T-helper 2 cell treated with Interferon-gamma antibody and Interleukin-4, amounts not matched to agents 100 ng/mL and 5 ng/mL, for 36 hours (primary cell): ENCODE data around the gene CANT1. TPM values are rescaled to one million over a fixed set of nuclear protein-coding genes. Genes with fewer than 3 reads are reported as not detected.

Experiments used
- intact Hi-C: fragments of 100-400 bp; cut with micrococcal nuclease; formaldehyde crosslinking; loops from one replicate; pipeline ENCODE4 v1.15.1; 2023
- total RNA-seq: library from RNA; stranded (reverse); gene quantifications from 2 replicates; pipeline ENCODE4 v1.2.3, GENCODE V29; 2022

The CANT1 gene
- total RNA-seq, 1 donor from 2014 or later, result 69.5 TPM

GRCh38 chr17:79010304-79010646 is 711 bp upstream of the CANT1 start:
- intact Hi-C loops, result no loop called here

- intact Hi-C loops, result loop anchor here (1.0 kb wide), 1 partner anchor 66 kb away; no protein-coding TSS in a partner anchor
These were observed 737 bp downstream of the CANT1 start for GRCh38 chr17:79008666-79009387.

- intact Hi-C loops, result no loop called here
These were observed 1.8 kb downstream of the CANT1 start for GRCh38 chr17:79007504-79008381.

- intact Hi-C loops, result no loop called here
These were observed 2.6 kb downstream of the CANT1 start for GRCh38 chr17:79006794-79007503.

GRCh38 chr17:79006046-79006445 is 3.5 kb downstream of the CANT1 start:
- intact Hi-C loops, result no loop called here

- intact Hi-C loops, result no loop called here
These were observed 4.3 kb downstream of the CANT1 start for GRCh38 chr17:79005063-79005861.

GRCh38 chr17:79003661-79004411 is 5.7 kb downstream of the CANT1 start:
- intact Hi-C loops, result no loop called here

GRCh38 chr17:79002796-79003593 is 6.6 kb downstream of the CANT1 start:
- intact Hi-C loops, result no loop called here

GRCh38 chr17:79002291-79002690 is 7.3 kb downstream of the CANT1 start:
- intact Hi-C loops, result no loop called here

GRCh38 chr17:79001190-79002020 is 8.2 kb downstream of the CANT1 start:
- intact Hi-C loops, result no loop called here

- intact Hi-C loops, result no loop called here
These were observed 9.0 kb downstream of the CANT1 start for GRCh38 chr17:79000396-79001189.

GRCh38 chr17:78999947-79000395 is 9.6 kb downstream of the CANT1 start:
- intact Hi-C loops, result no loop called here

GRCh38 chr17:78999056-78999768 is 10.4 kb downstream of the CANT1 start:
- intact Hi-C loops, result no loop called here

GRCh38 chr17:78998311-78999055 is 11.1 kb downstream of the CANT1 start:
- intact Hi-C loops, result no loop called here

GRCh38 chr17:78997881-78998280 is 11.7 kb downstream of the CANT1 start:
- intact Hi-C loops, result no loop called here

GRCh38 chr17:78997231-78997741 is 12.3 kb downstream of the CANT1 start:
- intact Hi-C loops, result no loop called here
